NT2/D1 (cell line): ENCODE measurements around the gene FAM210B.

Experiments used
- YY1 ChIP-seq: IDR thresholded peaks from 2 replicates; pipeline ENCODE4 v1.6.1; 2011; ENCODE audit not compliant: insufficient read length, insufficient read depth
- ZNF274 ChIP-seq: IDR thresholded peaks from 2 replicates; pipeline ENCODE4 v1.6.1; 2011; ENCODE audit warnings: mild to moderate bottlenecking, low read depth, low read length

DNA sequence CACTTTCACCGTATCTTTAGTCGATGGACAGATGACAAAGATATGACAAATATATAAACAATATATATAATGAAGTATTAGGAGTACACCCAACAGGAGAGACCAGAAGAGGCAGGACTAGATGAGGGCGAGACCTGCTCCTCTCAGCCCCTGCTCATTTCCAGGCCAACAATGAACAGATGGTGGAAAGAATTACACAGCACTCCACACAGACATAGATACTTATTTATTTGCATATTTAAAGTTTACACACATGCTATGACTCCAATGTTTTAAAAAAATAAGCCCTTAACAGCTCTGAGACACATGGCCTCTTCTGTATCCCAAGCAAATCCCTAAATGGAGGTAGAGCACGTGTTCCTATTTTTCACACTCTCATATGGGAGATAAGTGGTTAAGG, 10.4 kb downstream of the FAM210B start:
- TF ChIP-seq YY1 = no peak
- TF ChIP-seq ZNF274 = no peak
